22Rv1 (cell line): Measurements from ENCODE around the gene IGF2BP2.
"Not testable (repeated sequence)": the region's sequence is repeated elsewhere in the genome, so short reads cannot be mapped to it uniquely, and the experiment has no call there.

ENCODE experiments used
- H3K27ac ChIP-seq: fragments of 450-650 bp; 2 replicates; pipeline ENCODE4 v1.5.1; 2017
- CTCF ChIP-seq: fragments of 450-650 bp; IDR thresholded peaks from 2 replicates; pipeline ENCODE4 v1.5.1; 2017; ENCODE audit warnings: mild to moderate bottlenecking
- ZFX ChIP-seq: fragments of 450-650 bp; IDR thresholded peaks from 2 replicates; pipeline ENCODE4 v1.6.1; 2017; ENCODE audit warnings: antibody characterized with exemption, borderline replicate concordance

Gene IGF2BP2

GRCh38 chr3:185646382-185647133 is 178.3 kb downstream of the IGF2BP2 start:
- no peak for TF ChIP-seq ZFX
- TF ChIP-seq CTCF, result no peak
- H3K27ac ChIP-seq, result no peak overlapping the region

- H3K27ac ChIP-seq, result no peak overlapping the region
- TF ChIP-seq CTCF, result no peak
- TF ChIP-seq ZFX, result no peak
These were observed 179.1 kb downstream of the IGF2BP2 start for GRCh38 chr3:185645596-185646381.

DNA sequence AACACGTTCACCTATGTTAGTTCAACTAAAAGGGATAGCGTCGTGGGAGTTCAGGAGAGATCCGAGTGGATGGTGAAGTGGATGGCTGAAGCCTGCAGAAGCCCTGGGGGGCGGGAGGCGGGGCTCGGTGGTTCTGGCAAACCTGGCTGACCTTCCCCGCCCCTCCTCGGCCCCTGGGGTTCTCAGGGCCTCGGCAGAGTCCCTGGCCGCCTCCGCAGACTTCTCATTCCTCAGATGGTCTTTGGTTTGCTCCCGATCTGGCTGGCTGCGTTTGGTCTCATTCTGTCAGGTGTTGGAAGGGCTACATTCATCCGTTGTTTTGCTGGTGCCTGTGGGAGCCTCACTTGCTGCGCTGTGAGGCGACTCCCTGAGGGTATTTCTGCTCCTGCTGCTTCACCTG is 179.7 kb downstream of the IGF2BP2 start:
- H3K27ac ChIP-seq, result not testable (repeated sequence)

GRCh38 chr3:185640308-185640707 is 184.5 kb downstream of the IGF2BP2 start:
- no peak for TF ChIP-seq CTCF
- no peak for TF ChIP-seq ZFX
- no peak overlapping the region for H3K27ac ChIP-seq

GRCh38 chr3:185639632-185640206 is 185.1 kb downstream of the IGF2BP2 start:
- no peak for TF ChIP-seq CTCF
- TF ChIP-seq ZFX, result no peak
- H3K27ac ChIP-seq, result no peak overlapping the region

- not testable (repeated sequence) for H3K27ac ChIP-seq
These were observed 186.2 kb downstream of the IGF2BP2 start for GRCh38 chr3:185638651-185639050.

GRCh38 chr3:185637388-185637787 is 187.5 kb downstream of the IGF2BP2 start:
- no peak for TF ChIP-seq CTCF
- TF ChIP-seq ZFX, result no peak
- no peak overlapping the region for H3K27ac ChIP-seq

DNA sequence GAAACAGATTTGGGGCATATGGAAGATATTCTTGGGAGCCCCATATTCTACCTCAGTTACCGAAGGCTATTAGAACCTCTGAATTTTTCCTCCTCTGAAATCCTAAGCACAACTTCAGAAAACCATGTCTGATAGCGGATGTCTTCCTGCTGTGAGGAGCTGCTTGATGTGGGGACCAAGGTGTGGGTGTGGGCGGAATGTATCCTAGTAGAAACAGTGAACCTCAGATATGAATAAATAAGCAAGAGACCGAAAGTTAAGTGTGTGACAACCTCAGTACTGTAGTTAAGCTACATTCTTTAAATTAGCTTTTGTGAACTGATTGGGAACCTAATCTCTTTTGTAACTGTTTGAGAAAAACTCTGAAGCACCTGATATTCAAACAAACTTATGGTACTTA is 191.8 kb downstream of the IGF2BP2 start:
- H3K27ac ChIP-seq, result no peak overlapping the region
- TF ChIP-seq CTCF (no peak), ZFX (no peak)
